Ovary (tissue), 3 donors: Measurements from ENCODE around the gene EVL.

ENCODE experiments used
- CTCF ChIP-seq, 3 donors: fragments of 450-650 bp in 2 of 3; fragments of 200-600 bp in 1 of 3; IDR thresholded peaks; one replicate each; pipeline versions ENCODE4 v1.5.1 to v1.8.0; 2016 to 2022; ENCODE audit warnings: antibody characterized with exemption in 3 of 3, mild to moderate bottlenecking in 1 of 3
- EP300 ChIP-seq: sonication (generic); formaldehyde crosslinking; IDR thresholded peaks from one replicate; pipeline ENCODE4 v1.6.1; 2017; ENCODE audit warnings: antibody characterized with exemption
- POLR2A ChIP-seq: fragments of 450-650 bp; IDR thresholded peaks from one replicate; pipeline ENCODE4 v1.6.1; 2017; ENCODE audit warnings: antibody characterized with exemption, mild to moderate bottlenecking, moderate library complexity
- donor health status: DM: no; HTN: no; CAD: no.

DNA sequence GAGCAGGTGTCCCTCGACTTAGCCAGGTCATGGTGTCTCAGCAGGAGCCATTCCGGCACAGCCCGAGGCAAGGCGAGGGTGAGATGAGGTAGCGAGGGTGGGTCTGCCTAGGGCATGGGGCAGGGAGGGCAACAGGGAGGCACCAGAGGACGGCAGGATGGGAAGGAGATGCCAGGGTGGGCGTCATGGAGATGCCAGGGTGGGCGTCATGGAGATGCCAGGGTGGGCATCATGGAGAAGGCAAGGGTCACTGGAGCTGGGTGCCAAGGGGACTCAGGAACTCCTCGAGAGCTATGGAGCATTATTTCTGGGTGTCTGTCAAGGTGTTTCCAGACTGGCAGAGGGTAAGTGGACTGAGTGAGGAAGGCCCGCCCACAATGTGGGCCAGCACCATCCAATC is 86.9 kb downstream of the EVL start:
- TF ChIP-seq CTCF (IDR thresholded peaks at IDR 0.05) (no peak), EP300 (no peak), POLR2A (no peak)
